Glutamatergic neuron (in vitro differentiated cells): ENCODE measurements around the gene TFF2. TPM values are rescaled to one million over a fixed set of nuclear protein-coding genes. Genes with fewer than 3 reads are reported as not detected.

Source experiments
- DNase-seq: peaks from one replicate; pipeline ENCODE4 v3.0.0; 2022
- H3K27ac Mint-ChIP-seq: one replicate; pipeline ENCODE4 v1.8.0; 2020; ENCODE audit warnings: mild to moderate bottlenecking, mixed read lengths, inconsistent platforms; ENCODE audit not compliant: unreplicated experiment
- H3K27me3 Mint-ChIP-seq: one replicate; pipeline ENCODE4 v1.8.0; 2020; ENCODE audit warnings: mild to moderate bottlenecking, moderate library complexity, mixed read lengths, inconsistent platforms; ENCODE audit not compliant: unreplicated experiment
- H3K36me3 Mint-ChIP-seq: one replicate; pipeline ENCODE4 v1.8.0; 2020; ENCODE audit warnings: mild to moderate bottlenecking, mixed read lengths, inconsistent platforms; ENCODE audit not compliant: unreplicated experiment
- H3K4me1 Mint-ChIP-seq: one replicate; pipeline ENCODE4 v1.8.0; 2020; ENCODE audit warnings: mild to moderate bottlenecking, low read depth, mixed read lengths, inconsistent platforms; ENCODE audit not compliant: unreplicated experiment
- H3K4me3 Mint-ChIP-seq: one replicate; pipeline ENCODE4 v1.8.0; 2020; ENCODE audit warnings: mild to moderate bottlenecking, mixed read lengths, inconsistent platforms; ENCODE audit not compliant: unreplicated experiment
- H3K9me3 Mint-ChIP-seq: one replicate; pipeline ENCODE4 v1.8.0; 2020; ENCODE audit warnings: mild to moderate bottlenecking, moderate library complexity, mixed read lengths, inconsistent platforms; ENCODE audit not compliant: unreplicated experiment
- CTCF ChIP-seq: fragments of 200-600 bp; sonication (generic); IDR thresholded peaks from one replicate; pipeline ENCODE4 v1.5.0; 2021; ENCODE audit not compliant: partially characterized antibody, unreplicated experiment
- total RNA-seq: library from RNA; stranded (reverse); fragmentation: NEBNext Ultra II Directional; extraction: Animal tissue kit (Norgen Biotek cat#: 25700); gene quantifications from one replicate; pipeline ENCODE4 v1.2.1, GENCODE V29; 2021; ENCODE audit not compliant: unreplicated experiment

Gene TFF2
- total RNA-seq, 1 donor from 2014 or later, result not detected

DNA sequence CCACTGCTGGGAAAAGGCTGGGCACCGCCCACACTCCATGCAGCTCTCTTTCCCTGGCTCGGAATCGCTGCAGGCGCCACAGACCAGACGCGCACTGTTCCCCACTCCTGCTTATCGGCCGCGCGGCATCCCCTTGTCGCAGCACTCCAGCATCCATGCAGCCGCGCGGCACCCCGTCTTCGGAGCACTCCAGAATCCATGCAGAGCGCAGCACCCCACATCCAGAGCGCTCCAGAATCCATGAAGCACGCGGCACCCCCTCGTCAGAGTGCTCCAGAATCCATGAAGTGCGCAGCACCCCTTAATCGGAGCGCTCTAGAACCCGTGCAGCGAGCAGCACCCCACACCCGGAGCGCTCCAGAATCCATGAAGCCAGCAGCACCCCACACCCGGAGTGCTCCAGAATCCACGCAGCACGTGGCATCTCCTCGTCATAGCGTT lies 45.1 kb downstream of the TFF2 start:
- H3K27me3 Mint-ChIP-seq, result peaks cover 8% of the 10 kb centered on the region
- TF ChIP-seq CTCF, result no peak
- H3K4me1 Mint-ChIP-seq, result peaks cover 30% of the 10 kb centered on the region
- H3K9me3 Mint-ChIP-seq, result peaks cover 5% of the 10 kb centered on the region
- H3K27ac Mint-ChIP-seq, result no peak overlapping the region
- no peaks in the 10 kb centered on the region for H3K36me3 Mint-ChIP-seq
- no peak for DNase-seq
- H3K4me3 Mint-ChIP-seq, result no peak overlapping the region

GRCh38 chr21:42304556-42305454 lies 46.0 kb downstream of the TFF2 start:
- H3K27ac Mint-ChIP-seq, result no peak overlapping the region
- no peak for DNase-seq
- no peak overlapping the region for H3K4me3 Mint-ChIP-seq
- no peak for TF ChIP-seq CTCF
- H3K9me3 Mint-ChIP-seq, result peaks cover 5% of the 10 kb centered on the region
- peaks cover 8% of the 10 kb centered on the region for H3K27me3 Mint-ChIP-seq
- no peaks in the 10 kb centered on the region for H3K36me3 Mint-ChIP-seq
- H3K4me1 Mint-ChIP-seq, result peaks cover 25% of the 10 kb centered on the region

- no peak overlapping the region for H3K27ac Mint-ChIP-seq
These were observed 47.4 kb downstream of the TFF2 start for GRCh38 chr21:42303443-42303842.

GRCh38 chr21:42302794-42303193 lies 48.0 kb downstream of the TFF2 start:
- DNase-seq, result no peak
- no peak for TF ChIP-seq CTCF
- peaks cover 8% of the 10 kb centered on the region for H3K27me3 Mint-ChIP-seq
- H3K27ac Mint-ChIP-seq, result no peak overlapping the region
- H3K36me3 Mint-ChIP-seq, result no peaks in the 10 kb centered on the region
- H3K4me1 Mint-ChIP-seq, result peaks cover 23% of the 10 kb centered on the region
- H3K9me3 Mint-ChIP-seq, result peaks cover 5% of the 10 kb centered on the region
- no peak overlapping the region for H3K4me3 Mint-ChIP-seq

More at GRCh38 chr21:42303443-42303842, 47.4 kb downstream of the TFF2 start:
- H3K4me1 Mint-ChIP-seq, result peaks cover 24% of the 10 kb centered on the region
- H3K27me3 Mint-ChIP-seq, result peaks cover 8% of the 10 kb centered on the region
- DNase-seq, result no peak
- no peak for TF ChIP-seq CTCF
- H3K9me3 Mint-ChIP-seq, result peaks cover 5% of the 10 kb centered on the region
- H3K36me3 Mint-ChIP-seq, result no peaks in the 10 kb centered on the region
- no peak overlapping the region for H3K4me3 Mint-ChIP-seq

DNA sequence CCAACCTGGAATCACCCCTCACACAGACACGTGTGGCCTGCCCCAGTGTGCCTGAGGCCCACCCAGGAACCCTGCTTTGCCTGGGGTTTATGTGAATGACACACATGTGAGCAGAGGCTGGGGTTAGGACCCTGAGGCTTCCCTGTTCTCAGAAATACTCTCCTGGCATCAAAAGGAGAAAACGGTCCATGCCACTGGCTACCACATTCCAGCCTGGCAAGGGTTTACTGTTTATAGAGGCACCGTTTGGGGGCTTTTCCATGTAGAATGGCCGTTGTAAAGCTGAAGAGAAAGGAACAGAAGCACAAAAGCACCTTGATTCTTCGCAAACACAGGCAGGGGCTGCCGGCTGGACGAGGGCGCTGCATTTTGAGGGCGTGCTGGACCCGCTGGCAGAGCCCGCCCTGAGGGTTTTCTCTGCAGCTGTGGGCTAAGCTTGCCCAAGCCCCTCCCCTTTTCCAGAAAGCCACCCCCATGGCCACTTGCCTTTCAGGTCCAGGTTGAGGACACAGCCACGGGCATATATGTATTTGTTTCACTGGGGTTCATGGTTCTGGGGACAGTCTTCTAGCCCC lies 48.6 kb downstream of the TFF2 start:
- H3K27ac Mint-ChIP-seq, result no peak overlapping the region
- H3K36me3 Mint-ChIP-seq, result no peaks in the 10 kb centered on the region
- peaks cover 17% of the 10 kb centered on the region for H3K4me1 Mint-ChIP-seq
- H3K4me3 Mint-ChIP-seq, result no peak overlapping the region
- TF ChIP-seq CTCF, result no peak
- peaks cover 6% of the 10 kb centered on the region for H3K27me3 Mint-ChIP-seq
- no peak for DNase-seq
- H3K9me3 Mint-ChIP-seq, result peaks cover 5% of the 10 kb centered on the region
